Fibroblast of villous mesenchyme (primary cell): ENCODE results near the gene R3HDM2. TPM values are rescaled to one million over a fixed set of nuclear protein-coding genes. Genes with fewer than 3 reads are reported as not detected.

ENCODE experiments used
- DNase-seq: peaks from one replicate; pipeline ENCODE4 v3.0.0-alpha.2; 2010; ENCODE audit warnings: low read depth
- H3K4me3 ChIP-seq: 2 replicates; pipeline ENCODE4 v1.5.1; 2011; ENCODE audit warnings: low read depth, mild to moderate bottlenecking, low read length
- total RNA-seq: library from RNA; depleted of rRNA; stranded (reverse); fragments of >200 nt; gene quantifications from 2 replicates; pipeline ENCODE4 v1.2.3, GENCODE V29; 2012
- TF ChIP-seq, protein P1 (sequence below): IDR thresholded peaks from 2 replicates; pipeline ENCODE4 v1.5.1; 2012; ENCODE audit warnings: low read depth, mild to moderate bottlenecking, low read length; ENCODE audit not compliant: insufficient read depth

Gene R3HDM2
- total RNA-seq, 1 donor: 19.0 TPM

DNA sequence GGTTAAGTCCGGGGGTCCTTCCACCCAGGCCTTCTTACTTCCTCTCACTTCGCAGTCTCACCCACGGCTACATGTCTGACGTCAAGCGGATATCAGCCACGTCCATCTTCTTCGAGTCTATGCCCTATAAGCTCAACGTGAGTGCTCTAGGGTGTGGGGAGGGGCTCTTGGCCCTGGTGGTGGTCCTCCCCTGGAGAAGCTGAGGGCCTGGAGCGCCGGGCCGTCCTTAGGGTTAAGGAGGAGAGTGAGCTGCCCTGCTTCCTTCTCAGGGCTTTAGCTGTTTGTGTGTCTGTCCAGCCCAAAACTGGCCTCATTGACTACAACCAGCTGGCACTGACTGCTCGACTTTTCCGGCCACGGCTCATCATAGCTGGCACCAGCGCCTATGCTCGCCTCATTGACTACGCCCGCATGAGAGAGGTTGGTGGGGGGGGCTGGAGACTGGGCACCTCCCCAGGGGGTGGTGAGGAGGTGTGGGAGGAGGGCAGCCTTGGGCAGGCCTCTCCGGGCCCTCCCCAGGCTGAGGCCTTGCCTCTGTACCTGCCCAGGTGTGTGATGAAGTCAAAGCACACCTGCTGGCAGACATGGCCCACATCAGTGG is 198.6 kb downstream of the R3HDM2 start:
- DNase-seq: no peak
- H3K4me3 ChIP-seq: peak overlapping the region; percentile 75
- TF ChIP-seq, protein P1, sequence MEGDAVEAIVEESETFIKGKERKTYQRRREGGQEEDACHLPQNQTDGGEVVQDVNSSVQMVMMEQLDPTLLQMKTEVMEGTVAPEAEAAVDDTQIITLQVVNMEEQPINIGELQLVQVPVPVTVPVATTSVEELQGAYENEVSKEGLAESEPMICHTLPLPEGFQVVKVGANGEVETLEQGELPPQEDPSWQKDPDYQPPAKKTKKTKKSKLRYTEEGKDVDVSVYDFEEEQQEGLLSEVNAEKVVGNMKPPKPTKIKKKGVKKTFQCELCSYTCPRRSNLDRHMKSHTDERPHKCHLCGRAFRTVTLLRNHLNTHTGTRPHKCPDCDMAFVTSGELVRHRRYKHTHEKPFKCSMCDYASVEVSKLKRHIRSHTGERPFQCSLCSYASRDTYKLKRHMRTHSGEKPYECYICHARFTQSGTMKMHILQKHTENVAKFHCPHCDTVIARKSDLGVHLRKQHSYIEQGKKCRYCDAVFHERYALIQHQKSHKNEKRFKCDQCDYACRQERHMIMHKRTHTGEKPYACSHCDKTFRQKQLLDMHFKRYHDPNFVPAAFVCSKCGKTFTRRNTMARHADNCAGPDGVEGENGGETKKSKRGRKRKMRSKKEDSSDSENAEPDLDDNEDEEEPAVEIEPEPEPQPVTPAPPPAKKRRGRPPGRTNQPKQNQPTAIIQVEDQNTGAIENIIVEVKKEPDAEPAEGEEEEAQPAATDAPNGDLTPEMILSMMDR: no peak

DNA sequence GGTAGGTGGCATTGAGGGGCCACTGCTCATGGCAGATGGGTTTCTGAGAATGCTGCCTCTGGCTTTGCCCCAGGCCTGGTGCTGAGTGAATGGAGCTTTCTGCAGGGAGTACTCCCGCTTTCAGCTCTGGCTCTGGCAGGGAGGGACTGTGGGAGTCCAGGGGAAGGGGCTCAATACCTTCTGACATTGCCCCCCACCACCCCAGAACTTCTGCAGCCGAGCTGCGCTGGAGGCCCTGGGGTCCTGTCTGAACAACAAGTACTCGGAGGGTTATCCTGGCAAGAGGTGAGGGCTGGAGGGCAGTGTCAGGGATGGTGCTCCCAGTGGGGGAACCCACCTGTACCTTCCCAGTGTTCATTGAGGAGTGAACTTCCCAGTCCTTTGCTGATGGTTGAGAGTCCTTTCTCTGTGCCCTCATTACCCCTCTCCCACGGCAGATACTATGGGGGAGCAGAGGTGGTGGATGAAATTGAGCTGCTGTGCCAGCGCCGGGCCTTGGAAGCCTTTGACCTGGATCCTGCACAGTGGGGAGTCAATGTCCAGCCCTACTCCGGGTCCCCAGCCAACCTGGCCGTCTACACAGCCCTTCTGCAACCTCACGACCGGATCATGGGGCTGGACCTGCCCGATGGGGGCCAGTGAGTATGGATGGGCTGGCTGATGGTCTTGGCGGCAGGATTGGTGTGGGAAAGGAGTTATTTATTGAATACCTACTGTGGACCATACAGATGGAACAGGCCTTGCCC is 199.4 kb downstream of the R3HDM2 start:
- TF ChIP-seq, protein P1: no peak
- peak overlapping the region; percentile 75 for H3K4me3 ChIP-seq
- DNase-seq: no peak

DNA sequence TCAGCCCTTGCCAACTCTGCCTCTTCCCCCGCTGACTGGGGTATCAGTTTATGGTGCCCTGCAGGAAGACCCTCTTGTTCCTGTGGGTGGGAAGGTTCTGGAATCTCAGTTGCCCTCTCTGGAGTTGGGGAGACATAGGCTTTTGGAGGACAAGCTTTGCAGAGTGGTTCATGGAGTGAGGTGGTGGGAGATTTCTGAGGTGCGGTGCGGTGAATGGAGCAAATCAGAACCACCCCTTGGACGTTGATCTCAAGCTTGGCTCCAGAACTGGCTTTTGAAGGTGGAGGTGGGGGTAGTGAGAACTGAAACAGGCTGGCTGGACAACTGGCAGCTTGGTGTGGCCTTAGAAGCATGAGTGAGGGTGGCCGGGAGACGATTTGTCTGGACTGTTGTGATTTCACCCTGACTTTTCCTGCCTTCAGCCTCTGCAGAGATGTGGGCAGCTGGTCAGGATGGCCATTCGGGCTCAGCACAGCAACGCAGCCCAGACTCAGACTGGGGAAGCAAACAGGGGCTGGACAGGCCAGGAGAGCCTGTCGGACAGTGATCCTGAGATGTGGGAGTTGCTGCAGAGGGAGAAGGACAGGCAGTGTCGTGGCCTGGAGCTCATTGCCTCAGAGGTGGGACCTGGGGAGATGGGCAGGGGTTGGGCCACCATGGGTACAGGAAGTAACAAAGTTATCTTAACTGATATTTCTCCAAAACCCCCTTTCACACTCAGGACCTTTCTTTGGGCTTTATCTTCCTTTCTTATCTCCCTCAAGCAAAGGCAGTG is 200.3 kb downstream of the R3HDM2 start:
- TF ChIP-seq, protein P1: no peak
- peak overlapping the region; percentile 75 for H3K4me3 ChIP-seq
- peak; percentile 31 for DNase-seq

DNA sequence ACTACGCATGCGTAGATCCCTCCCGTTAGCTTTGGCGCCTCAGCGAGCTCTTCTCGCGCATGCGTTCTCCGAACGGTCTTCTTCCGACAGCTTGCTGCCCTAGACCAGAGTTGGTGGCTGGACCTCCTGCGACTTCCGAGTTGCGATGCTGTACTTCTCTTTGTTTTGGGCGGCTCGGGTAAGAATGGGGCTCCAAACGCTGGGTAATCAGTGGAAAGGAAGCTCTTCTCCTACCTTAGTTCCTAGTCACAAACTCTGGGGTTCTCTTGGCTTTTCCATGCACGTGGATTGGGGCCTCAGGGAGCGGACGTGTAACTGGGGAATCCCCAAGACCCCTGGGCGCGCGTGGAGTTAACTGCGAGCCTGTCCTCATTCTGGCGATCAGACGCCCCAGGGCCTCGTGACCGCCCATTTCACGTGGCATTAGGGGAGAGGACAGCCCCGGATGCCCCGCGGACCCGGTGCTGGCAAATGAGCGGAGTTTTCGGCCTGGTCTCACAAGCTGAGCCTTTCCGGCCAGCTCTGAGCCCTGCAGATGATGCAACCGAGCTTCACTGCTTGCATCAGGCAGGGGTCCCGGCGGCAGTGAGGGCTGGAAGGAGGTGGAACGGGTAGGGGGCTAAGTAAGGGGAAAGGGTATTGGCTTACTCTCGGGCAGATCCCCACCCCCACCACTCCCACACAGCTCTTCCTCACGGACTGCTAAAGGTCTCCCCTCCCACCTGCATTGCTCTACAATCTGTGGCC is 201.0 kb downstream of the R3HDM2 start, which contains the start of gene SHMT2:
SHMT2 (plus strand) TSS at position 78 of the 747 bp plus-strand sequence; CDS start at position 146, 68 bp downstream.
- TF ChIP-seq, protein P1: no peak
- peak; percentile 97 for DNase-seq
- H3K4me3 ChIP-seq: peak within 1 kb of the TSS; percentile 75

DNA sequence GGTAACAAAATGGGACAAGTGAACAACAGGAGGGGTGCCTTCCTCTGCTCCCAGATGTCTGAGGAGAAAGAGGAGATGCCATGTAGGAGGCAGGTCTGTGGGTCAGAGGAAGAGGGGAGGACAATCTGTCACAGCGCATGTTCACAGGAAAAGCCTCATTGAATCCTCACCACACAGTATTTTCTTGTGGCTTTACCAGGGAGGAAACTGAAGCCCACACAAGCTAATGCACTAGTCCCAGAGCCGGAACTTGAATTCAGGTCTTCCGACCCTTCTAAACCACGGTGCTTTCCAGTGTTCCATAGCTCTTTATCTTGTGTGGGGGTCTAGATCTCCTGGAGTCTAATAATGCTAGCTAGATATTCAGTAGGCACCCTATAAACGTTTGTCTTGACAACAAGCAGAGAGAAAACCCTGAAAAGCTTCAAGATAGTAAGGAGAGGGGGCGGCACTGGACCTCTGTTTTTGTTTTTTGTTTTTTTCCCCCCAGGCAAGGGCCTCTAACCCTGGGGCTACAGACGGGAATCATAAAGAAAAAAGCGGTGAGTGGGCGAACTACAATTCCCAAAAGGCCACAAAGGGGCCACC is 201.7 kb downstream of the R3HDM2 start:
- H3K4me3 ChIP-seq: peak overlapping the region; percentile 75
- peak; percentile 13 for DNase-seq
- TF ChIP-seq, protein P1: peak; percentile 3
